H9 (cell line): Measurements from ENCODE around the gene ANK2. TPM values are rescaled to one million over a fixed set of nuclear protein-coding genes. Genes with fewer than 3 reads are reported as not detected.

Experiments used
- DNase-seq: peaks from one replicate; pipeline ENCODE4 v3.0.0-alpha.2; 2017
- H2AFZ ChIP-seq: one replicate; pipeline ENCODE4 v1.6.1; 2013; ENCODE audit warnings: mild to moderate bottlenecking, low read length, control low read depth, moderate library complexity
- H2AK5ac ChIP-seq: 2 replicates; pipeline ENCODE4 v1.6.1; 2013; ENCODE audit warnings: low read length, control low read depth, mixed read lengths; ENCODE audit not compliant: insufficient read length
- H2BK120ac ChIP-seq: one replicate; pipeline ENCODE4 v1.6.1; 2013; ENCODE audit warnings: low read depth, mild to moderate bottlenecking, low read length, control low read depth, inconsistent platforms; ENCODE audit not compliant: poor library complexity, severe bottlenecking
- H2BK12ac ChIP-seq: 2 replicates; pipeline ENCODE4 v1.6.1; 2013; ENCODE audit warnings: low read length, control low read depth, mixed read lengths, low read depth; ENCODE audit not compliant: insufficient read length
- H2BK15ac ChIP-seq: 2 replicates; pipeline ENCODE4 v1.6.1; 2013; ENCODE audit warnings: low read depth, low read length, control low read depth
- H2BK20ac ChIP-seq: one replicate; pipeline ENCODE4 v1.6.1; 2013; ENCODE audit warnings: low read depth, mild to moderate bottlenecking, low read length, control low read depth, inconsistent platforms; ENCODE audit not compliant: poor library complexity, severe bottlenecking
- H2BK5ac ChIP-seq: 2 replicates; pipeline ENCODE4 v1.6.1; 2013; ENCODE audit warnings: low read length, control low read depth, mixed read lengths; ENCODE audit not compliant: insufficient read length
- H3K14ac ChIP-seq: 2 replicates; pipeline ENCODE4 v1.6.1; 2013; ENCODE audit warnings: low read length, control low read depth; ENCODE audit not compliant: insufficient read depth
- H3K18ac ChIP-seq: 2 replicates; pipeline ENCODE4 v1.6.1; 2013; ENCODE audit warnings: low read depth, mild to moderate bottlenecking, mixed read lengths, low read length, control low read depth; ENCODE audit not compliant: insufficient read length
- H3K23ac ChIP-seq: 2 replicates; pipeline ENCODE4 v1.6.1; 2013; ENCODE audit warnings: low read length, control low read depth, mixed read lengths, low read depth; ENCODE audit not compliant: insufficient read length
- H3K23me2 ChIP-seq: 2 replicates; pipeline ENCODE4 v1.6.1; 2013; ENCODE audit warnings: low read depth, mild to moderate bottlenecking, mixed read lengths, low read length, control low read depth; ENCODE audit not compliant: insufficient read length, poor library complexity, severe bottlenecking
- H3K27ac ChIP-seq: 2 replicates; pipeline ENCODE4 v1.5.1; 2013; ENCODE audit warnings: low read length, control low read depth, mixed read lengths, low read depth; ENCODE audit not compliant: insufficient read length
- H3K27me3 ChIP-seq: 2 replicates; pipeline ENCODE4 v1.6.1; 2013; ENCODE audit warnings: low read length, control low read depth, inconsistent platforms; ENCODE audit not compliant: insufficient read depth
- H3K4ac ChIP-seq: 2 replicates; pipeline ENCODE4 v1.6.1; 2013; ENCODE audit warnings: low read depth, mild to moderate bottlenecking, control low read depth, inconsistent platforms, low read length, moderate library complexity
- H3K4me1 ChIP-seq: 2 replicates; pipeline ENCODE4 v1.6.1; 2013; ENCODE audit warnings: low read length, control low read depth, inconsistent platforms; ENCODE audit not compliant: insufficient read depth
- H3K4me2 ChIP-seq: 2 replicates; pipeline ENCODE4 v1.6.1; 2013; ENCODE audit warnings: low read length, control low read depth, mixed read lengths; ENCODE audit not compliant: insufficient read length, insufficient read depth
- H3K56ac ChIP-seq: 2 replicates; pipeline ENCODE4 v1.6.1; 2013; ENCODE audit warnings: low read depth, mild to moderate bottlenecking, mixed read lengths, low read length, control low read depth; ENCODE audit not compliant: insufficient read length
- H3K79me1 ChIP-seq: 2 replicates; pipeline ENCODE4 v1.6.1; 2013; ENCODE audit warnings: low read depth, mild to moderate bottlenecking, moderate library complexity, low read length, control low read depth, inconsistent platforms; ENCODE audit not compliant: insufficient read depth, poor library complexity, severe bottlenecking
- H3K79me2 ChIP-seq: 2 replicates; pipeline ENCODE4 v1.6.1; 2013; ENCODE audit warnings: low read length, control low read depth, inconsistent platforms; ENCODE audit not compliant: insufficient read depth
- H3K9ac ChIP-seq: 2 replicates; pipeline ENCODE4 v1.6.1; 2013; ENCODE audit warnings: low read length, control low read depth, mixed read lengths; ENCODE audit not compliant: insufficient read length; ENCODE audit errors: extremely low read depth
- H3K9me3 ChIP-seq: one replicate; pipeline ENCODE4 v1.6.1; 2013; ENCODE audit warnings: low read depth, low read length, inconsistent platforms; ENCODE audit not compliant: control insufficient read depth
- H3T11ph ChIP-seq: one replicate; pipeline ENCODE4 v1.6.1; 2013; ENCODE audit warnings: mild to moderate bottlenecking, low read length, control low read depth, inconsistent platforms
- H4K20me1 ChIP-seq: one replicate; pipeline ENCODE4 v1.6.1; 2013; ENCODE audit not compliant: control insufficient read depth, insufficient read length, insufficient read depth
- H4K5ac ChIP-seq: 2 replicates; pipeline ENCODE4 v1.6.1; 2013; ENCODE audit warnings: low read depth, mild to moderate bottlenecking, mixed read lengths, low read length, control low read depth; ENCODE audit not compliant: insufficient read length
- H4K8ac ChIP-seq: replicated peaks from 2 replicates; pipeline ENCODE4 v1.6.1; 2013; ENCODE audit warnings: low read length, control low read depth, mixed read lengths, low read depth; ENCODE audit not compliant: insufficient read length
- H4K91ac ChIP-seq: 2 replicates; pipeline ENCODE4 v1.6.1; 2013; ENCODE audit warnings: low read depth, mild to moderate bottlenecking, moderate library complexity, mixed read lengths, low read length, control low read depth; ENCODE audit not compliant: insufficient read length
- H3K27ac Mint-ChIP-seq, 3 experiments: 2 replicates in 2 of 3; 3 replicates in 1 of 3; pipeline ENCODE4 v1.8.0; 2020 to 2021; ENCODE audit warnings: mixed read lengths in 3 of 3, mild to moderate bottlenecking in 1 of 3, moderate library complexity in 1 of 3
- H3K27me3 Mint-ChIP-seq: 2 replicates; pipeline ENCODE4 v1.8.0; 2021; ENCODE audit warnings: low read depth, mild to moderate bottlenecking, moderate library complexity, mixed read lengths
- H3K36me3 Mint-ChIP-seq, 3 experiments: 2 replicates in 2 of 3; 3 replicates in 1 of 3; pipeline ENCODE4 v1.8.0; 2020 to 2021; ENCODE audit warnings: low read depth in 3 of 3, mixed read lengths in 3 of 3; ENCODE audit not compliant: insufficient read depth in 1 of 3
- H3K4me1 Mint-ChIP-seq, 2 experiments: 2 replicates each; pipeline ENCODE4 v1.8.0; 2020; ENCODE audit warnings: mixed read lengths in 2 of 2
- H3K4me3 Mint-ChIP-seq, 2 experiments: 2 replicates in 1 of 2; 3 replicates in 1 of 2; pipeline ENCODE4 v1.8.0; 2020 to 2021; ENCODE audit warnings: mild to moderate bottlenecking in 2 of 2, mixed read lengths in 2 of 2, moderate library complexity in 1 of 2
- H3K9me3 Mint-ChIP-seq, 2 experiments: 2 replicates in 1 of 2; 3 replicates in 1 of 2; pipeline ENCODE4 v1.8.0; 2020; ENCODE audit warnings: mild to moderate bottlenecking in 2 of 2, mixed read lengths in 2 of 2, moderate library complexity in 1 of 2
- WGBS: extraction: QIAGEN DNeasy Blood & Tissue Kit; methylation state at CpG from one replicate; pipeline ENCODE4 v1.1.7; 2013; ENCODE audit warnings: missing lambda C conversion rate, low lambda C conversion rate, mixed read lengths; ENCODE audit not compliant: insufficient read length; ENCODE audit errors: extremely low coverage; 5-methylcytosine and 5-hydroxymethylcytosine counted together
- total RNA-seq: library from RNA; stranded (reverse); gene quantifications from 2 replicates; pipeline ENCODE4 v1.2.1, GENCODE V29; 2021
- TF ChIP-seq, protein P1 (sequence below): fragments of 200-600 bp; sonication (generic); conservative IDR thresholded peaks from 3 replicates; pipeline ENCODE4 v1.8.0; 2021; ENCODE audit warnings: antibody characterized with exemption, mild to moderate bottlenecking

Gene ANK2
- total RNA-seq, 1 experiment from 2014 or later: 36.8 TPM

DNA sequence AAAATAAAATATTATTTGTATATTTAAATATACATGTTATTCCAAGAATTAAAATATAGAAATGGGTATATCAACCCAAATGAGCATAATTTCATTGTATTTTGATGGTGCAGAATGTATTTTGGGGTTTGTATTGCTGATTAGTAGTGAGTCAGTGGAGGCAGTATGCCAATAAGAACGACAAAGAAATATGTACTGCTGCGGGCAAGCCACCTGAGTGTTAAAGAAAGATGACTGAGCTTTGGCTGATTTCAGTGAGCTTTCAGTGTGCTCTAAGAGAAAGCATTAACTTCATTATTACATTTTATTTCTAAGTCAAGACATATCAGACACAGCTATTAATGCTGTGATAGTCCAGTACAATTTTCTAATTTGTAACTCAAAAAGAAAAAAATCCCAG is 297.8 kb downstream of the ANK2 start:
- Histone ChIP-seq H4K8ac (no peak overlapping the region), H3K4me1 (no peaks in the 10 kb centered on the region), H2AK5ac (no peak overlapping the region), H3K79me1 (no peaks in the 10 kb centered on the region), H3K4ac (no peak overlapping the region), H2BK120ac (no peak overlapping the region), H4K20me1 (no peaks in the 10 kb centered on the region), H3K27ac (no peak overlapping the region), H3K79me2 (no peaks in the 10 kb centered on the region), H3K4me2 (no peak overlapping the region), H3K9me3 (no peaks in the 10 kb centered on the region), H3K14ac (no peak overlapping the region), H3K23ac (no peak overlapping the region), H3K18ac (no peak overlapping the region), H4K5ac (no peak overlapping the region), H2BK20ac (no peak overlapping the region), H2BK12ac (no peak overlapping the region), H2AFZ (no peak overlapping the region), H4K91ac (no peak overlapping the region), H2BK5ac (no peak overlapping the region), H2BK15ac (no peak overlapping the region), H3K27me3 (no peaks in the 10 kb centered on the region), H3K56ac (no peak overlapping the region), H3T11ph (no peak overlapping the region), H3K23me2 (no peaks in the 10 kb centered on the region), H3K9ac (no peak overlapping the region)
- Mint-ChIP-seq H3K36me3 (peaks cover 9 to 30% (median 19%) of the 10 kb centered on the region in 3 experiments; a peak in 6 of 7 replicates), H3K27ac (no peak overlapping the region), H3K4me1 (no peaks in the 10 kb centered on the region), H3K4me3 (no peak overlapping the region), H3K9me3 (no peaks in the 10 kb centered on the region), H3K27me3 (no peaks in the 10 kb centered on the region)
- no CpG with 5 or more reads among the region's 2 CpGs for WGBS
- DNase-seq: no peak
- TF ChIP-seq, protein P1, sequence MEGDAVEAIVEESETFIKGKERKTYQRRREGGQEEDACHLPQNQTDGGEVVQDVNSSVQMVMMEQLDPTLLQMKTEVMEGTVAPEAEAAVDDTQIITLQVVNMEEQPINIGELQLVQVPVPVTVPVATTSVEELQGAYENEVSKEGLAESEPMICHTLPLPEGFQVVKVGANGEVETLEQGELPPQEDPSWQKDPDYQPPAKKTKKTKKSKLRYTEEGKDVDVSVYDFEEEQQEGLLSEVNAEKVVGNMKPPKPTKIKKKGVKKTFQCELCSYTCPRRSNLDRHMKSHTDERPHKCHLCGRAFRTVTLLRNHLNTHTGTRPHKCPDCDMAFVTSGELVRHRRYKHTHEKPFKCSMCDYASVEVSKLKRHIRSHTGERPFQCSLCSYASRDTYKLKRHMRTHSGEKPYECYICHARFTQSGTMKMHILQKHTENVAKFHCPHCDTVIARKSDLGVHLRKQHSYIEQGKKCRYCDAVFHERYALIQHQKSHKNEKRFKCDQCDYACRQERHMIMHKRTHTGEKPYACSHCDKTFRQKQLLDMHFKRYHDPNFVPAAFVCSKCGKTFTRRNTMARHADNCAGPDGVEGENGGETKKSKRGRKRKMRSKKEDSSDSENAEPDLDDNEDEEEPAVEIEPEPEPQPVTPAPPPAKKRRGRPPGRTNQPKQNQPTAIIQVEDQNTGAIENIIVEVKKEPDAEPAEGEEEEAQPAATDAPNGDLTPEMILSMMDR: no peak
